Measurements from ENCODE around the gene SLC4A9. TPM values are rescaled to one million over a fixed set of nuclear protein-coding genes. Genes with fewer than 3 reads are reported as not detected.
"Not testable (repeated sequence)": the region's sequence is repeated elsewhere in the genome, so short reads cannot be mapped to it uniquely, and the experiment has no call there.

SLC4A9 gene
- total and polyA plus RNA-seq, 5 experiments from 2014 or later, result not detected

- Mint-ChIP-seq H3K27me3 (no peaks in the 10 kb centered on the region), H3K4me1 (peaks cover 39 to 77% (median 70%) of the 10 kb centered on the region in 4 donors), H3K9me3 (no peaks in the 10 kb centered on the region), H3K27ac (peak overlapping the region in 5 of 10 donors; percentile 0 to 34 (median 12)), H3K36me3 (peaks cover 0 to 41% (median 2%) of the 10 kb centered on the region in 3 donors), H3K4me3 (peak overlapping the region in 9 of 10 donors; percentile 5 to 70 (median 48))
- ATAC-seq (peak in 1 of 2 donors; percentile 14), DNase-seq (no peak)
- POLR2A ChIA-PET, result interaction anchor here (0.7 kb wide), 1 partner anchor 72 kb away, joined by 4 read pairs; no protein-coding TSS in a partner anchor
Observed at GRCh38 chr5:140420665-140421361, 60.8 kb downstream of the SLC4A9 start.

GRCh38 chr5:140421375-140421774, 61.4 kb downstream of the SLC4A9 start:
- Mint-ChIP-seq H3K4me1 (peaks cover 36 to 74% (median 66%) of the 10 kb centered on the region in 4 donors), H3K36me3 (peaks cover 0 to 40% (median 0%) of the 10 kb centered on the region in 3 donors), H3K4me3 (peak overlapping the region in 1 of 10 donors; percentile 34)
- not testable (repeated sequence) for ATAC-seq, DNase-seq, H3K27ac Mint-ChIP-seq, H3K27me3 Mint-ChIP-seq, H3K9me3 Mint-ChIP-seq
- POLR2A ChIA-PET, result interaction anchor here (0.7 kb wide), 1 partner anchor 72 kb away, joined by 4 read pairs; no protein-coding TSS in a partner anchor

GRCh38 chr5:140423609-140424008, 63.6 kb downstream of the SLC4A9 start:
- Mint-ChIP-seq H3K36me3 (peaks cover 0 to 35% (median 0%) of the 10 kb centered on the region in 3 donors), H3K4me3 (peak overlapping the region in 4 of 10 donors; percentile 6 to 48 (median 26)), H3K27ac (peak overlapping the region in 3 of 10 donors; percentile 15 to 62 (median 29)), H3K27me3 (no peaks in the 10 kb centered on the region), H3K9me3 (no peaks in the 10 kb centered on the region), H3K4me1 (peaks cover 30 to 65% (median 59%) of the 10 kb centered on the region in 4 donors)
- POLR2A ChIA-PET, result no interaction called here
- DNase-seq (no peak), ATAC-seq (no peak)

- DNase-seq, result no peak
- Mint-ChIP-seq H3K36me3 (peaks cover 0 to 33% (median 0%) of the 10 kb centered on the region in 3 donors), H3K27me3 (no peaks in the 10 kb centered on the region), H3K9me3 (no peaks in the 10 kb centered on the region), H3K4me3 (peak overlapping the region in 1 of 10 donors; percentile 8), H3K27ac (peak overlapping the region in 1 of 10 donors; percentile 19), H3K4me1 (peaks cover 28 to 59% (median 54%) of the 10 kb centered on the region in 4 donors)
- POLR2A ChIA-PET, result no interaction called here
- no peak for ATAC-seq
Observed at GRCh38 chr5:140424135-140424534, 64.1 kb downstream of the SLC4A9 start.

Other genes starting within 250 kb of the SLC4A9 start
- gene PURA, start 246.1 kb upstream of the SLC4A9 start, total RNA-seq, result 10 to 100 TPM; 29.6 to 30.4 TPM
- 1 to 10 TPM; 4.4 to 4.7 (median 4.6) TPM for gene PURA, start 246.1 kb upstream of the SLC4A9 start, polyA plus RNA-seq
- gene IGIP, start 234.3 kb upstream of the SLC4A9 start, total RNA-seq, result 10 to 100 TPM; 11.6 to 12.9 TPM
- under 1 TPM; 0.24 to 0.51 (median 0.39) TPM for gene IGIP, start 234.3 kb upstream of the SLC4A9 start, polyA plus RNA-seq
- gene CYSTM1, start 185.0 kb upstream of the SLC4A9 start, total RNA-seq, result 1 to 10 TPM; 3.0 to 3.1 TPM
- gene CYSTM1, start 185.0 kb upstream of the SLC4A9 start, polyA plus RNA-seq, result 1 to 10 TPM; 5.1 to 6.5 (median 6.3) TPM
- gene PFDN1, start 57.1 kb upstream of the SLC4A9 start, total RNA-seq, result 10 to 100 TPM; 24.8 to 30.0 TPM
- gene PFDN1, start 57.1 kb upstream of the SLC4A9 start, polyA plus RNA-seq, result 100 to 1,000 TPM; 120 to 132 (median 129) TPM
- under 1 TPM; 0.30 to 0.44 TPM for gene HBEGF, start 13.6 kb upstream of the SLC4A9 start, total RNA-seq
- under 1 TPM in 1 of 3 donors, not detected in 2; 0.06 TPM for gene HBEGF, start 13.6 kb upstream of the SLC4A9 start, polyA plus RNA-seq
- 100 to 1,000 TPM; 218 to 235 TPM for gene ANKHD1, start 41.6 kb downstream of the SLC4A9 start, total RNA-seq
- gene ANKHD1, start 41.6 kb downstream of the SLC4A9 start, polyA plus RNA-seq, result 10 to 100 TPM; 54.9 to 82.8 (median 63.8) TPM
- gene EIF4EBP3, start 187.5 kb downstream of the SLC4A9 start, total RNA-seq, result 10 to 100 TPM; 24.5 to 27.3 TPM
- gene EIF4EBP3, start 187.5 kb downstream of the SLC4A9 start, polyA plus RNA-seq, result 10 to 100 TPM; 50.4 to 79.6 (median 71.5) TPM
- gene SRA1, start 197.3 kb downstream of the SLC4A9 start, total RNA-seq, result 10 to 100 TPM; 27.8 to 28.3 TPM
- 10 to 100 TPM; 26.7 to 37.5 (median 37.1) TPM for gene SRA1, start 197.3 kb downstream of the SLC4A9 start, polyA plus RNA-seq
- 10 to 100 TPM; 75.6 to 77.5 TPM for gene APBB3, start 204.4 kb downstream of the SLC4A9 start, total RNA-seq
- gene APBB3, start 204.4 kb downstream of the SLC4A9 start, polyA plus RNA-seq, result 1 to 10 TPM; 2.5 to 4.6 (median 3.7) TPM
- 10 to 100 TPM; 53.6 to 58.3 TPM for gene SLC35A4, start 204.6 kb downstream of the SLC4A9 start, total RNA-seq
- gene SLC35A4, start 204.6 kb downstream of the SLC4A9 start, polyA plus RNA-seq, result 100 to 1,000 TPM in 2 of 3 donors, 10 to 100 TPM in 1; 92.8 to 142 (median 113) TPM